ENCODE measurements around the gene PDE3A. TPM values are rescaled to one million over a fixed set of nuclear protein-coding genes. Genes with fewer than 3 reads are reported as not detected.

Gene PDE3A
- total and polyA plus RNA-seq, 10 of the 15 experiments (the other 5 are each of a cell fraction or from before 2014, with no cell fraction given), result 0.01 to 2.6 (median 1.5) TPM

DNA sequence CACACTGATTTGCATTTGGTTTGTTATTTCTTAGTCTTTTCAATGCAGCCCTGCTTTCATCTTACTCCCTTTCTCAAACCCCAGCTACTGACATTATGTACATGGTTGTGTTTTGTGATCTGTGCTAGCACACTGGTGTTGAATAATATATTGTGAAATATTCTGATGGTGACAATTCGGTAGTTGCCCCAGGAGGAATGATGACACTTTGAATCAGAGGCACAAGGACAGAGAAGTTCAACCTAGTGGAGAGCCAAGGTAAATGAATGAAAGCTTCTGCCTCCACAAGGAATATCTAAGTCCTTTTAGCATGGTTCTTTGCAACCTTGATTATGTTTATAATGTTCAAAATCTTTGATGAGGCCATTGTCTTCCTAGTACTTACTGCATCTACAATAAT lies 159.9 kb downstream of the PDE3A start:
- ATAC-seq, result no peak
- ChIA-PET SMC1A (ENCODE audit: uncharacterized antibody, unreplicated experiment) (no interaction called here), RAD21 (ENCODE audit: unreplicated experiment) (no interaction called here)
- no peak for TF ChIP-seq ATF7 (IDR thresholded peaks at IDR 0.05; ENCODE audit: low read depth)
- no peak for TF ChIP-seq ZNF207 (IDR thresholded peaks at IDR 0.05; ENCODE audit: borderline replicate concordance)
- TF ChIP-seq SP1 (IDR thresholded peaks at IDR 0.05; ENCODE audit: low read depth, low read length), result no peak
- TF ChIP-seq CREB1 (IDR thresholded peaks at IDR 0.05; ENCODE audit: low read depth), result no peak
- no peak for TF ChIP-seq SRF (IDR thresholded peaks at IDR 0.05; ENCODE audit: low read depth in 2 of 2, low read length in 2 of 2)
- no peak for TF ChIP-seq KLF5 (IDR thresholded peaks at IDR 0.05; ENCODE audit: partially characterized antibody)
- TF ChIP-seq BACH1 (IDR thresholded peaks at IDR 0.05; ENCODE audit: borderline replicate concordance), result no peak
- TF ChIP-seq ASH2L (IDR thresholded peaks at IDR 0.05; ENCODE audit: borderline replicate concordance, low read depth), result no peak
- TF ChIP-seq, protein P1, sequence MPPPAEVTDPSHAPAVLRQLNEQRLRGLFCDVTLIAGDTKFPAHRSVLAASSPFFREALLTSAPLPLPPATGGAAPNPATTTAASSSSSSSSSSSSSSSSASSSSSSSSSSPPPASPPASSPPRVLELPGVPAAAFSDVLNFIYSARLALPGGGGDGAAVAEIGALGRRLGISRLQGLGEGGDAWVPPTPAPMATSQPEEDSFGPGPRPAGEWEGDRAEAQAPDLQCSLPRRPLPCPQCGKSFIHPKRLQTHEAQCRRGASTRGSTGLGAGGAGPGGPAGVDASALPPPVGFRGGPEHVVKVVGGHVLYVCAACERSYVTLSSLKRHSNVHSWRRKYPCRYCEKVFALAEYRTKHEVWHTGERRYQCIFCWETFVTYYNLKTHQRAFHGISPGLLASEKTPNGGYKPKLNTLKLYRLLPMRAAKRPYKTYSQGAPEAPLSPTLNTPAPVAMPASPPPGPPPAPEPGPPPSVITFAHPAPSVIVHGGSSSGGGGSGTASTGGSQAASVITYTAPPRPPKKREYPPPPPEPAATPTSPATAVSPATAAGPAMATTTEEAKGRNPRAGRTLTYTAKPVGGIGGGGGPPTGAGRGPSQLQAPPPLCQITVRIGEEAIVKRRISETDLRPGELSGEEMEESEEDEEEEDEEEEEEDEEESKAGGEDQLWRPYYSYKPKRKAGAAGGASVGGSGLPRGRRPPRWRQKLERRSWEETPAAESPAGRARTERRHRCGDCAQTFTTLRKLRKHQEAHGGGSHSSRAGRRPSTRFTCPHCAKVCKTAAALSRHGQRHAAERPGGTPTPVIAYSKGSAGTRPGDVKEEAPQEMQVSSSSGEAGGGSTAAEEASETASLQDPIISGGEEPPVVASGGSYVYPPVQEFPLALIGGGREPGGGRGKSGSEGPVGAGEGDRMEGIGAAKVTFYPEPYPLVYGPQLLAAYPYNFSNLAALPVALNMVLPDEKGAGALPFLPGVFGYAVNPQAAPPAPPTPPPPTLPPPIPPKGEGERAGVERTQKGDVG (CRISPR knock-in tag; IDR thresholded peaks at IDR 0.05), result no peak
- no peak for TF ChIP-seq GATAD2B (conservative IDR thresholded peaks at IDR 0.05; ENCODE audit: low read depth)
- TF ChIP-seq, protein P2, sequence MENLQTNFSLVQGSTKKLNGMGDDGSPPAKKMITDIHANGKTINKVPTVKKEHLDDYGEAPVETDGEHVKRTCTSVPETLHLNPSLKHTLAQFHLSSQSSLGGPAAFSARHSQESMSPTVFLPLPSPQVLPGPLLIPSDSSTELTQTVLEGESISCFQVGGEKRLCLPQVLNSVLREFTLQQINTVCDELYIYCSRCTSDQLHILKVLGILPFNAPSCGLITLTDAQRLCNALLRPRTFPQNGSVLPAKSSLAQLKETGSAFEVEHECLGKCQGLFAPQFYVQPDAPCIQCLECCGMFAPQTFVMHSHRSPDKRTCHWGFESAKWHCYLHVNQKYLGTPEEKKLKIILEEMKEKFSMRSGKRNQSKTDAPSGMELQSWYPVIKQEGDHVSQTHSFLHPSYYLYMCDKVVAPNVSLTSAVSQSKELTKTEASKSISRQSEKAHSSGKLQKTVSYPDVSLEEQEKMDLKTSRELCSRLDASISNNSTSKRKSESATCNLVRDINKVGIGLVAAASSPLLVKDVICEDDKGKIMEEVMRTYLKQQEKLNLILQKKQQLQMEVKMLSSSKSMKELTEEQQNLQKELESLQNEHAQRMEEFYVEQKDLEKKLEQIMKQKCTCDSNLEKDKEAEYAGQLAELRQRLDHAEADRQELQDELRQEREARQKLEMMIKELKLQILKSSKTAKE (IDR thresholded peaks at IDR 0.05; ENCODE audit: low read depth, poor library complexity, severe bottlenecking), result no peak
- TF ChIP-seq, protein P3, sequence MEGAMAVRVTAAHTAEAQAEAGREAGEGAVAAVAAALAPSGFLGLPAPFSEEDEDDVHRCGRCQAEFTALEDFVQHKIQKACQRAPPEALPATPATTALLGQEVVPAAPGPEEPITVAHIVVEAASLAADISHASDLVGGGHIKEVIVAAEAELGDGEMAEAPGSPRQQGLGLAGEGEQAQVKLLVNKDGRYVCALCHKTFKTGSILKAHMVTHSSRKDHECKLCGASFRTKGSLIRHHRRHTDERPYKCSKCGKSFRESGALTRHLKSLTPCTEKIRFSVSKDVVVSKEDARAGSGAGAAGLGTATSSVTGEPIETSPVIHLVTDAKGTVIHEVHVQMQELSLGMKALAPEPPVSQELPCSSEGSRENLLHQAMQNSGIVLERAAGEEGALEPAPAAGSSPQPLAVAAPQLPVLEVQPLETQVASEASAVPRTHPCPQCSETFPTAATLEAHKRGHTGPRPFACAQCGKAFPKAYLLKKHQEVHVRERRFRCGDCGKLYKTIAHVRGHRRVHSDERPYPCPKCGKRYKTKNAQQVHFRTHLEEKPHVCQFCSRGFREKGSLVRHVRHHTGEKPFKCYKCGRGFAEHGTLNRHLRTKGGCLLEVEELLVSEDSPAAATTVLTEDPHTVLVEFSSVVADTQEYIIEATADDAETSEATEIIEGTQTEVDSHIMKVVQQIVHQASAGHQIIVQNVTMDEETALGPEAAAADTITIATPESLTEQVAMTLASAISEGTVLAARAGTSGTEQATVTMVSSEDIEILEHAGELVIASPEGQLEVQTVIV (IDR thresholded peaks at IDR 0.05; ENCODE audit: borderline replicate concordance, partially characterized antibody), result no peak
- no peak for TF ChIP-seq PAX8 (IDR thresholded peaks at IDR 0.05)
- no peak for TF ChIP-seq BMI1 (IDR thresholded peaks at IDR 0.05; ENCODE audit: borderline replicate concordance)
- no peak for TF ChIP-seq RELA (IDR thresholded peaks at IDR 0.05; ENCODE audit: borderline replicate concordance, partially characterized antibody)
- TF ChIP-seq ETV6 (conservative IDR thresholded peaks at IDR 0.05 in 1 of 2, IDR thresholded peaks at IDR 0.05 in 1 of 2; ENCODE audit: borderline replicate concordance in 1 of 2, low read depth in 1 of 2), result no peak

More for the DNA sequence above, 159.9 kb downstream of the PDE3A start:
- CTCF ChIA-PET, result no interaction called here
- in situ Hi-C loops (cut with MboI) (no loop called here), intact Hi-C loops (cut with micrococcal nuclease; ENCODE audit: unreplicated experiment) (no loop called here)
- no TSS peak for BruUV-seq (replicated peaks)
- Histone ChIP-seq H4K20me1 (ENCODE audit: control insufficient read depth, insufficient read depth) (no peaks in the 10 kb centered on the region), H3K36me3 (ENCODE audit: control insufficient read depth in 2 of 2, insufficient read depth in 2 of 2, low read length in 1 of 2) (no peaks in the 10 kb centered on the region), H2AFZ (ENCODE audit: control insufficient read depth, low read depth, low read length) (no peak overlapping the region), H3K4me2 (ENCODE audit: control insufficient read depth, insufficient read depth) (no peak overlapping the region), H3K79me2 (ENCODE audit: control insufficient read depth, insufficient read depth, low read length) (no peaks in the 10 kb centered on the region), H3K4me3 (no peak overlapping the region), H3K9me3 (replicated peaks; ENCODE audit: control insufficient read depth, insufficient read depth, low read length) (no peaks in the 10 kb centered on the region), H3K9ac (ENCODE audit: control insufficient read depth, insufficient read depth, low read length) (no peak overlapping the region), H3K27ac (ENCODE audit: control insufficient read depth, insufficient read depth) (no peak overlapping the region), H3K27me3 (replicated peaks in 1 of 2; ENCODE audit: control insufficient read depth in 2 of 2, insufficient read depth in 2 of 2, low read length in 1 of 2) (no peaks in the 10 kb centered on the region), H3K4me1 (ENCODE audit: control insufficient read depth, insufficient read depth, low read length) (no peaks in the 10 kb centered on the region)
- FAIRE-seq, result no peak
- WGBS (ENCODE audit: insufficient coverage, insufficient replicate concordance, low lambda C conversion rate, missing lambda C conversion rate), result 6% methylated on average over 1 of the region's 1 CpG
- DNase-seq (ENCODE audit: low read depth, low spot score), result no peak
- POLR2A ChIA-PET, result no interaction called here
